Gastrocnemius medialis (tissue), 4 donors: ENCODE results near the gene GNB1. TPM values are rescaled to one million over a fixed set of nuclear protein-coding genes. Genes with fewer than 3 reads are reported as not detected.

Experiments used
- ATAC-seq, 2 donors: fragments of 150-250 bp; one replicate each; pipeline ENCODE4 v1.9.1; 2016
- DNase-seq, 2 donors: peaks; one replicate each; pipeline ENCODE4 v3.0.0-alpha.2; 2019
- H3K27ac ChIP-seq, 4 donors: fragments of 200-600 bp; sonication (generic); 1 replicate in 1 of 4; 2 replicates in 3 of 4; pipeline ENCODE4 v1.5.1; 2016 to 2018; ENCODE audit warnings: mild to moderate bottlenecking in 2 of 4, moderate library complexity in 1 of 4
- H3K27me3 ChIP-seq, 3 donors: fragments of 200-600 bp; sonication (generic) in 2 of 3; 1 replicate in 1 of 3; 2 replicates in 2 of 3; pipeline versions ENCODE4 v1.5.1 to v1.6.0; 2016 to 2019; ENCODE audit warnings: mild to moderate bottlenecking in 1 of 3, moderate library complexity in 1 of 3
- H3K36me3 ChIP-seq, 2 donors: fragments of 200-600 bp; sonication (generic) in 1 of 2; one replicate each; pipeline ENCODE4 v1.5.1; 2017 to 2018
- H3K4me1 ChIP-seq, 2 donors: fragments of 200-600 bp; sonication (generic) in 1 of 2; one replicate each; pipeline ENCODE4 v1.5.1; 2016 to 2017; ENCODE audit warnings: mild to moderate bottlenecking in 2 of 2
- H3K4me3 ChIP-seq, 4 donors: fragments of 200-600 bp; sonication (generic) in 3 of 4; 1 replicate in 1 of 4; 2 replicates in 3 of 4; pipeline ENCODE4 v1.5.1; 2016 to 2019; ENCODE audit warnings: mild to moderate bottlenecking in 2 of 4
- H3K9me3 ChIP-seq, 3 donors: fragments of 200-600 bp; sonication (generic) in 2 of 3; 1 replicate in 1 of 3; 2 replicates in 2 of 3; pipeline ENCODE4 v1.5.1; 2016 to 2019
- POLR2A ChIP-seq, 2 donors: fragments of 450-650 bp; IDR thresholded peaks; one replicate each; pipeline ENCODE4 v1.6.1; 2017; ENCODE audit warnings: antibody characterized with exemption in 2 of 2, mild to moderate bottlenecking in 2 of 2, moderate library complexity in 2 of 2
- in situ Hi-C, 4 donors: fragments of 200-750 bp; cut with MboI; loops; one replicate each; pipeline versions ENCODE4 v1.15.0 to v1.8.0; 2017; ENCODE audit warnings: low sequenced_read_pairs in 4 of 4
- intact Hi-C: fragments of 100-400 bp; cut with DNase I; formaldehyde crosslinking; loops from one replicate; pipeline ENCODE4 v1.15.1; 2023; ENCODE audit warnings: low total_unique reads
- total RNA-seq, 4 donors: library from RNA; depleted of rRNA; stranded (reverse); fragments of >200 nt; gene quantifications; one replicate each; pipeline versions ENCODE4 v1.1.0 to v1.2.3, GENCODE V29; 2016
- TF ChIP-seq, protein P1 (sequence below), 5 experiments: fragments of 450-650 bp in 3 of 5; fragments of 200-600 bp in 2 of 5; sonication (generic) in 2 of 5; IDR thresholded peaks in 4 of 5; conservative IDR thresholded peaks in 1 of 5; 1 replicate in 4 of 5; 2 replicates in 1 of 5; pipeline ENCODE4 v1.5.1; 2016 to 2019; ENCODE audit warnings: antibody characterized with exemption in 5 of 5, mild to moderate bottlenecking in 3 of 5, moderate library complexity in 3 of 5

Gene GNB1
- total RNA-seq, 4 donors from 2014 or later = 29.9 to 44.1 (median 37.2) TPM

GRCh38 chr1:1761504-1762376 is 129.1 kb downstream of the GNB1 start:
- Histone ChIP-seq H3K4me3 (no peak overlapping the region), H3K4me1 (peaks cover 10% of the 10 kb centered on the region in 2 donors), H3K27me3 (no peaks in the 10 kb centered on the region), H3K9me3 (no peaks in the 10 kb centered on the region), H3K36me3 (peaks cover 0 to 58% of the 10 kb centered on the region in 2 donors), H3K27ac (no peak overlapping the region)
- ATAC-seq (no peak), DNase-seq (no peak)
- in situ Hi-C loops = loop anchor here in 2 of 4 donors (10.0 to 25.0 kb wide), 2 partner anchors 126 to 143 kb away; partner anchors contain the start of gene GNB1 (in 1 of the 2)
- no peak for TF ChIP-seq POLR2A (IDR thresholded peaks at IDR 0.05)
- TF ChIP-seq, protein P1, sequence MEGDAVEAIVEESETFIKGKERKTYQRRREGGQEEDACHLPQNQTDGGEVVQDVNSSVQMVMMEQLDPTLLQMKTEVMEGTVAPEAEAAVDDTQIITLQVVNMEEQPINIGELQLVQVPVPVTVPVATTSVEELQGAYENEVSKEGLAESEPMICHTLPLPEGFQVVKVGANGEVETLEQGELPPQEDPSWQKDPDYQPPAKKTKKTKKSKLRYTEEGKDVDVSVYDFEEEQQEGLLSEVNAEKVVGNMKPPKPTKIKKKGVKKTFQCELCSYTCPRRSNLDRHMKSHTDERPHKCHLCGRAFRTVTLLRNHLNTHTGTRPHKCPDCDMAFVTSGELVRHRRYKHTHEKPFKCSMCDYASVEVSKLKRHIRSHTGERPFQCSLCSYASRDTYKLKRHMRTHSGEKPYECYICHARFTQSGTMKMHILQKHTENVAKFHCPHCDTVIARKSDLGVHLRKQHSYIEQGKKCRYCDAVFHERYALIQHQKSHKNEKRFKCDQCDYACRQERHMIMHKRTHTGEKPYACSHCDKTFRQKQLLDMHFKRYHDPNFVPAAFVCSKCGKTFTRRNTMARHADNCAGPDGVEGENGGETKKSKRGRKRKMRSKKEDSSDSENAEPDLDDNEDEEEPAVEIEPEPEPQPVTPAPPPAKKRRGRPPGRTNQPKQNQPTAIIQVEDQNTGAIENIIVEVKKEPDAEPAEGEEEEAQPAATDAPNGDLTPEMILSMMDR (IDR thresholded peaks at IDR 0.05 in 4 of 5, conservative IDR thresholded peaks at IDR 0.05 in 1 of 5) = no peak
- intact Hi-C loops = no loop called here

- in situ Hi-C loops (loop anchor here in 2 of 4 donors (10.0 to 25.0 kb wide), 2 partner anchors 127 to 144 kb away; partner anchors contain the start of gene GNB1 (in 1 of the 2)), intact Hi-C loops (no loop called here)
- Histone ChIP-seq H3K4me1 (peaks cover 10% of the 10 kb centered on the region in 2 donors), H3K9me3 (no peaks in the 10 kb centered on the region), H3K27me3 (no peaks in the 10 kb centered on the region), H3K4me3 (no peak overlapping the region), H3K36me3 (peaks cover 0 to 68% of the 10 kb centered on the region in 2 donors), H3K27ac (no peak overlapping the region)
- DNase-seq (no peak), ATAC-seq (no peak)
- TF ChIP-seq POLR2A (IDR thresholded peaks at IDR 0.05) = no peak
- TF ChIP-seq, protein P1 (IDR thresholded peaks at IDR 0.05 in 4 of 5, conservative IDR thresholded peaks at IDR 0.05 in 1 of 5) = no peak
Observed at GRCh38 chr1:1760715-1761114, 130.2 kb downstream of the GNB1 start.

DNA sequence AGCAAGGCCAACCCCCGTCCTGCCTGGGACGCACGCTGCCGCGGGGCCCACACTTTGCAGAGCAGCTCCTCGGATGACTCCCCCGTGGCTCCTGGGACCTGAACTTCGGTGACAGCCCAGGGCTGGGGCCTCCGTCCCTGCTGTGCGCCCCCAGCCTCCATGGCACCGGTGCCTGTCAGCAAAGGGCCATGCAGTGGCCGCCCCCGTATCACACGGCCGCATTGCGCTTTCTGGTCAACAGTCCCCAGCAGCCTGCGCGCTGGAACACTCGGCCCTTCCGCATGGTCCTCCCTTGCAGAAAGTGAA is 130.6 kb downstream of the GNB1 start:
- DNase-seq = no peak
- no peak for TF ChIP-seq POLR2A (IDR thresholded peaks at IDR 0.05)
- TF ChIP-seq, protein P1 (IDR thresholded peaks at IDR 0.05 in 4 of 5, conservative IDR thresholded peaks at IDR 0.05 in 1 of 5) = no peak
- Histone ChIP-seq H3K27me3 (no peaks in the 10 kb centered on the region), H3K4me3 (no peak overlapping the region), H3K27ac (no peak overlapping the region), H3K9me3 (no peaks in the 10 kb centered on the region), H3K36me3 (peaks cover 0 to 73% of the 10 kb centered on the region in 2 donors), H3K4me1 (peaks cover 10% of the 10 kb centered on the region in 2 donors)
- intact Hi-C loops (no loop called here), in situ Hi-C loops (loop anchor here in 2 of 4 donors (10.0 to 25.0 kb wide), 2 partner anchors 127 to 145 kb away; partner anchors contain the start of gene GNB1 (in 1 of the 2))
- no peak for ATAC-seq

GRCh38 chr1:1759456-1760344 is 131.2 kb downstream of the GNB1 start:
- no peaks in the 10 kb centered on the region for H3K9me3 ChIP-seq
- H3K4me3 ChIP-seq = no peak overlapping the region
- no peak for ATAC-seq
- peak overlapping the region; percentile 48 to 71 (median 70) for H3K27ac ChIP-seq
- TF ChIP-seq POLR2A (IDR thresholded peaks at IDR 0.05) = no peak
- TF ChIP-seq, protein P1 (IDR thresholded peaks at IDR 0.05 in 4 of 5, conservative IDR thresholded peaks at IDR 0.05 in 1 of 5) = no peak
- peaks cover 0 to 73% of the 10 kb centered on the region in 2 donors for H3K36me3 ChIP-seq
- in situ Hi-C loops = loop anchor here in 2 of 4 donors (10.0 to 25.0 kb wide), 2 partner anchors 128 to 145 kb away; partner anchors contain the start of gene GNB1 (in 1 of the 2)
- no peaks in the 10 kb centered on the region for H3K27me3 ChIP-seq
- H3K4me1 ChIP-seq = peaks cover 10% of the 10 kb centered on the region in 2 donors
- intact Hi-C loops = no loop called here
- DNase-seq = no peak
